GDM1 (cell line): ENCODE measurements around the gene MBD3L4.
A peak's percentile ranks its signal among the peaks of the same experiment; 100 is the strongest.
"Not testable (repeated sequence)": the region's sequence is repeated elsewhere in the genome, so short reads cannot be mapped to it uniquely, and the experiment has no call there.

Source experiments
- DNase-seq: peaks from one replicate; lab custom pipeline; 2025; lab: John Stamatoyannopoulos, UW

The MBD3L4 gene

GRCh38 chr19:7049021-7049420, 9.0 kb upstream of the MBD3L4 start, which contains the start of gene MBD3L2:
Gene MBD3L2, plus strand, starts transcription at chr19:7049321. Its CDS starts 53 bp downstream, at chr19:7049374.
- DNase-seq, result not testable (repeated sequence)

- not testable (repeated sequence) for DNase-seq
Measured at GRCh38 chr19:7041563-7041962, 1.6 kb upstream of the MBD3L4 start.

- DNase-seq, result not testable (repeated sequence)
Measured at GRCh38 chr19:7030278-7030677, 9.7 kb downstream of the MBD3L4 start, which contains the start of gene MBD3L5. Gene MBD3L5, plus strand, starts transcription at chr19:7030578. Its CDS starts 34 bp downstream, at chr19:7030612.

GRCh38 chr19:7028790-7029189, 11.2 kb downstream of the MBD3L4 start:
- DNase-seq, result not testable (repeated sequence)

GRCh38 chr19:7021331-7021730, 18.6 kb downstream of the MBD3L4 start, which contains the start of gene MBD3L2B:
Gene MBD3L2B, minus strand, starts transcription at chr19:7021431. Its CDS starts 34 bp downstream, at chr19:7021397.
- not testable (repeated sequence) for DNase-seq

- no peak for DNase-seq
Measured at GRCh38 chr19:7018828-7019227, 21.2 kb downstream of the MBD3L4 start.

GRCh38 chr19:7013678-7014077, 26.3 kb downstream of the MBD3L4 start:
- DNase-seq, result no peak

GRCh38 chr19:7010722-7011593, 29.0 kb downstream of the MBD3L4 start:
- DNase-seq, result no peak

- DNase-seq, result no peak
Measured at GRCh38 chr19:7007859-7008258, 32.1 kb downstream of the MBD3L4 start.

- no peak for DNase-seq
Measured at GRCh38 chr19:7006135-7006704, 33.8 kb downstream of the MBD3L4 start.

- peak; percentile 47 for DNase-seq
Measured at GRCh38 chr19:7004313-7004931, 35.6 kb downstream of the MBD3L4 start.

GRCh38 chr19:7000816-7001215, 39.2 kb downstream of the MBD3L4 start:
- DNase-seq, result no peak

- DNase-seq, result no peak
Measured at GRCh38 chr19:7000333-7000732, 39.6 kb downstream of the MBD3L4 start.

- no peak for DNase-seq
Measured at GRCh38 chr19:6999933-7000332, 40.0 kb downstream of the MBD3L4 start.

GRCh38 chr19:6997679-6998445, 42.1 kb downstream of the MBD3L4 start:
- no peak for DNase-seq

- DNase-seq, result no peak
Measured at GRCh38 chr19:6996810-6997209, 43.2 kb downstream of the MBD3L4 start.

- no peak for DNase-seq
Measured at GRCh38 chr19:6995054-6995453, 44.9 kb downstream of the MBD3L4 start.

- no peak for DNase-seq
Measured at GRCh38 chr19:6988257-6988656, 51.7 kb downstream of the MBD3L4 start.

- no peak for DNase-seq
Measured at GRCh38 chr19:6987850-6988249, 52.1 kb downstream of the MBD3L4 start.
